NCI-H460 (cell line): ENCODE data around the gene LBHD1. TPM values are rescaled to one million over a fixed set of nuclear protein-coding genes. Genes with fewer than 3 reads are reported as not detected.
A peak's percentile ranks its signal among the peaks of the same experiment; 100 is the strongest.
"Not testable (repeated sequence)": the region's sequence is repeated elsewhere in the genome, so short reads cannot be mapped to it uniquely, and the experiment has no call there.

Source experiments
- DNase-seq: peaks from one replicate; pipeline ENCODE4 v3.0.0-alpha.2; 2016; ENCODE audit warnings: low read depth; ENCODE audit errors: extremely low read depth
- total RNA-seq: library from RNA; depleted of rRNA; stranded (reverse); fragments of >200 nt; shearing (Covaris generic); gene quantifications from 2 replicates; pipeline ENCODE4 v1.2.3, GENCODE V29; 2014

Gene LBHD1
- total RNA-seq, 1 experiment from 2014 or later = 5.4 TPM

GRCh38 chr11:62665599-62666258 lies 6.3 kb downstream of the LBHD1 start:
- no peak for DNase-seq

- DNase-seq = peak; percentile 87
These were observed 6.9 kb downstream of the LBHD1 start, which contains the start of the genes C11orf98 and CSKMT for GRCh38 chr11:62665075-62665598. Gene C11orf98 (minus strand): TSS chr11:62665210. CDS start chr11:62665169, 41 bp downstream. Gene CSKMT (plus strand): TSS chr11:62665312. CDS start chr11:62665880, 568 bp downstream.

GRCh38 chr11:62664405-62665074 lies 7.5 kb downstream of the LBHD1 start:
- no peak for DNase-seq

- DNase-seq = no peak
These were observed 15.2 kb downstream of the LBHD1 start for GRCh38 chr11:62656796-62657429.

- no peak for DNase-seq
These were observed 17.8 kb downstream of the LBHD1 start for GRCh38 chr11:62654297-62654696.

- DNase-seq = no peak
These were observed 19.7 kb downstream of the LBHD1 start for GRCh38 chr11:62652161-62653006.

- not testable (repeated sequence) for DNase-seq
These were observed 21.8 kb downstream of the LBHD1 start for GRCh38 chr11:62650283-62650682.

GRCh38 chr11:62649486-62649885 lies 22.6 kb downstream of the LBHD1 start:
- DNase-seq = no peak

GRCh38 chr11:62648967-62649364 lies 23.1 kb downstream of the LBHD1 start:
- DNase-seq = no peak

- DNase-seq = no peak
These were observed 23.7 kb downstream of the LBHD1 start for GRCh38 chr11:62648185-62648966.

- DNase-seq = no peak
These were observed 24.5 kb downstream of the LBHD1 start for GRCh38 chr11:62647609-62648005.

GRCh38 chr11:62646825-62647608 lies 25.1 kb downstream of the LBHD1 start:
- no peak for DNase-seq

GRCh38 chr11:62645946-62646824 lies 25.9 kb downstream of the LBHD1 start, which contains the start of gene GANAB:
Gene GANAB (minus strand): TSS chr11:62646613. CDS start chr11:62646599, 14 bp downstream.
- peak; percentile 95 for DNase-seq

GRCh38 chr11:62645671-62645945 lies 26.5 kb downstream of the LBHD1 start:
- DNase-seq = no peak

GRCh38 chr11:62644220-62644619 lies 27.8 kb downstream of the LBHD1 start:
- DNase-seq = no peak

- no peak for DNase-seq
These were observed 39.6 kb downstream of the LBHD1 start for GRCh38 chr11:62632492-62632891.

- no peak for DNase-seq
These were observed 44.4 kb downstream of the LBHD1 start for GRCh38 chr11:62627713-62628112.

GRCh38 chr11:62622476-62623089 lies 49.5 kb downstream of the LBHD1 start:
- no peak for DNase-seq
